Measurements from ENCODE around the gene HCFC1R1. TPM values are rescaled to one million over a fixed set of nuclear protein-coding genes. Genes with fewer than 3 reads are reported as not detected.

Gene HCFC1R1
- polyA plus RNA-seq, 1 experiment, result 33.7 TPM

GRCh38 chr16:3003582-3004270 lies 20.0 kb downstream of the HCFC1R1 start:
- Histone ChIP-seq H3K4me3 (ENCODE audit: low read depth, low read length) (peak overlapping the region; percentile 5; the same call in 1 of the 2 replicates), H3K27me3 (ENCODE audit: control insufficient read depth, insufficient read depth, low read length) (no peaks in the 10 kb centered on the region; the same call in 1 of the 2 replicates), H3K36me3 (ENCODE audit: control insufficient read depth, insufficient read depth, low read length) (no peaks in the 10 kb centered on the region)
- POLR2A ChIA-PET, result no interaction called here
- peak; percentile 50 for TF ChIP-seq CTCF (IDR thresholded peaks at IDR 0.05; ENCODE audit: insufficient read depth, low read depth, low read length)
- CTCF ChIA-PET, result interaction anchor here (0.6 to 3.6 kb wide), 17 partner anchors 10 to 1011 kb away, joined by 3 to 66 read pairs (median 4); partner anchors contain the start of genes HCFC1R1, THOC6 and TNFRSF12A
- peak; percentile 91 for DNase-seq (ENCODE audit: low read depth)

DNA sequence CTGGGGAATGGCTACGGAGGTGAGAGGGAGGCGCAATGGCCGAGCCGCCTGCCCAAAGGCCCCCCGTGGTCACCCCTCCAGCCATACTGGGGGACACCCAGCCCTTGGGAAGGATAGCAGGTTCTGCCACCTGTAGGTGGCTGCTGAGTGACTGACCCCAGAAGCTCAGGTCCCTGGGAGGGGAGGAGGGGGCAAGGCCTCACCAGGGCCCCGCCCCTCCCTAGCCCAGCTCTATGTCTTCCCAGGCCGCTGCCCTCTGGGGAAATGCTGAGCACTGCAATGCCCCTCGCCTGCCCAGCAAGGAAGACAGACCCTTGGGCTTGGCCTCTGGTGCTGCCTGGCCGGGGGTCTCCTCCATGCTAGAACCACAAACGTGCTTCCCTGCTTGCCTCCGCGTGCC lies 22.4 kb downstream of the HCFC1R1 start:
- no peaks in the 10 kb centered on the region for H3K36me3 ChIP-seq (ENCODE audit: control insufficient read depth, insufficient read depth, low read length)
- no peak overlapping the region for H3K4me3 ChIP-seq (ENCODE audit: low read depth, low read length)
- H3K27me3 ChIP-seq (ENCODE audit: control insufficient read depth, insufficient read depth, low read length), result peaks cover 7% of the 10 kb centered on the region
- ChIA-PET POLR2A (no interaction called here), CTCF (interaction anchor here (0.9 to 3.6 kb wide), 5 partner anchors 9 to 128 kb away, joined by 3 to 17 read pairs (median 8); no protein-coding TSS in a partner anchor)
- no peak for TF ChIP-seq CTCF (IDR thresholded peaks at IDR 0.05; ENCODE audit: insufficient read depth, low read depth, low read length)
- DNase-seq (ENCODE audit: low read depth), result no peak

DNA sequence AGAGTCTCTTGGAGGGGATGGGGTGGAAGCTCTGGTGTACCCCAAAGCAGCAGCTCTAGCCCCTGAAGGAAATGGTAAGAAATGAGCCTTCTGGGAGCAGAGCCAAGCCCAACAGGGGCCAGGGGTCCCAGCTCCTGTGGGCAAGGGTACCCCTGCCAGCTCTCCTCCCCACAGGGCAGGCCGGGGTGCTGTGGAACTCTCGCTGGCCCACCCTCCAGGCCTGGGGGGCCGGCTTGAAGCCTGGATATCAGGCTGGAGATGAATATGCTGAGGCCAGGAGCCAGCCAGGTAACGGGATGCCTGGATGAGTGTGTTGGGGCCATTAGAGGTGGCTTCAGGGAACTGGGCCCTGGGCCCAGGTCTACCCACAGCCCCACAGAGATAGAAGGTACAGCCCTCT lies 23.2 kb downstream of the HCFC1R1 start:
- TF ChIP-seq CTCF (IDR thresholded peaks at IDR 0.05; ENCODE audit: insufficient read depth, low read depth, low read length), result no peak
- no peak overlapping the region for H3K4me3 ChIP-seq (ENCODE audit: low read depth, low read length)
- DNase-seq (ENCODE audit: low read depth), result no peak
- H3K36me3 ChIP-seq (ENCODE audit: control insufficient read depth, insufficient read depth, low read length), result no peaks in the 10 kb centered on the region
- ChIA-PET POLR2A (no interaction called here), CTCF (interaction anchor here (0.8 to 2.2 kb wide), 5 partner anchors 9 to 31 kb away, joined by 3 to 17 read pairs (median 4); no protein-coding TSS in a partner anchor)
- peaks cover 7% of the 10 kb centered on the region for H3K27me3 ChIP-seq (ENCODE audit: control insufficient read depth, insufficient read depth, low read length)

GRCh38 chr16:2999929-3000328 lies 23.8 kb downstream of the HCFC1R1 start:
- TF ChIP-seq CTCF (IDR thresholded peaks at IDR 0.05; ENCODE audit: insufficient read depth, low read depth, low read length), result no peak
- ChIA-PET POLR2A (no interaction called here), CTCF (interaction anchor here (0.8 to 2.0 kb wide), 3 partner anchors 19 to 31 kb away, joined by 3 to 8 read pairs (median 4); no protein-coding TSS in a partner anchor)
- H3K4me3 ChIP-seq (ENCODE audit: low read depth, low read length), result no peak overlapping the region
- DNase-seq (ENCODE audit: low read depth), result no peak
- peaks cover 7% of the 10 kb centered on the region for H3K27me3 ChIP-seq (ENCODE audit: control insufficient read depth, insufficient read depth, low read length)
- no peaks in the 10 kb centered on the region for H3K36me3 ChIP-seq (ENCODE audit: control insufficient read depth, insufficient read depth, low read length)

GRCh38 chr16:2996298-2996697 lies 27.4 kb downstream of the HCFC1R1 start:
- CTCF ChIA-PET, result interaction anchor here (1.0 kb wide), 1 partner anchor 32 kb away, joined by 4 read pairs; no protein-coding TSS in a partner anchor
- DNase-seq (ENCODE audit: low read depth), result no peak
- Histone ChIP-seq H3K36me3 (ENCODE audit: control insufficient read depth, insufficient read depth, low read length) (no peaks in the 10 kb centered on the region), H3K27me3 (ENCODE audit: control insufficient read depth, insufficient read depth, low read length) (peaks cover 7% of the 10 kb centered on the region), H3K4me3 (ENCODE audit: low read depth, low read length) (no peak overlapping the region)
- no peak for TF ChIP-seq CTCF (IDR thresholded peaks at IDR 0.05; ENCODE audit: insufficient read depth, low read depth, low read length)
- POLR2A ChIA-PET, result no interaction called here
